ENCODE measurements around the gene ADAMTS6.

GRCh38 chr5:65475895-65476294 lies 5.8 kb downstream of the ADAMTS6 start:
- TF ChIP-seq POLR2A (IDR thresholded peaks at IDR 0.05) (no peak), CTCF (IDR thresholded peaks at IDR 0.05) (no peak)

Data from uterus (tissue), 2 donors.